ENCODE measurements around the gene PSMG1.

DNA sequence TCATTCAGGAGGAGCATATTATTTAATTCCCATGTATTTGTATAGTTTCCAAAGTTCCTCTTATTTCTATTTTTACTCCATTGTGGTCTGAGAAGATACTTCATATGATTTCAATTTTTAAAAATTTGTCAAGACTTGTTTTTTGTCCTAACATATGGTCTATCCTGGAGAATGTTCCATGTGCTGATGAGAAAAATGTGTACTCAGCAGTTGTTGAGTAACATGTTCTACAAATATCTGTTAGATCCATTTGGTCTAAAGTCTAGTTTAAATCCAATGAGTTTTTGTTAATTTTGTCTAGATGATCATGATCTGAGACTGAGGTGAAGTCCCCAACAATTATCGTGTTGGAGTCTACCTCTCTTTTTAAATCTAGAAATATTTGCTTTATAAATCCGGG is 14.5 kb downstream of the PSMG1 start:
- no peak for TF ChIP-seq CTCF (IDR thresholded peaks at IDR 0.05)
- no peak for TF ChIP-seq POLR2A (IDR thresholded peaks at IDR 0.05)
